Esophagus muscularis mucosa (tissue), 4 donors: ENCODE results near the gene PLXDC2. TPM values are rescaled to one million over a fixed set of nuclear protein-coding genes. Genes with fewer than 3 reads are reported as not detected.

Source experiments
- DNase-seq: peaks from one replicate; pipeline ENCODE4 v3.0.0-alpha.2; 2017; ENCODE audit errors: extremely low spot score
- H3K27ac ChIP-seq, 4 donors: fragments of 200-600 bp; sonication (generic); replicated peaks in 1 of 4; 1 replicate in 3 of 4; 2 replicates in 1 of 4; pipeline ENCODE4 v1.5.1; 2016 to 2019; ENCODE audit warnings: mild to moderate bottlenecking in 1 of 4
- H3K27me3 ChIP-seq, 4 donors: fragments of 200-600 bp; sonication (generic); one replicate each; pipeline versions ENCODE4 v1.5.1 to v1.6.0; 2016 to 2019
- H3K36me3 ChIP-seq, 4 donors: fragments of 200-600 bp; sonication (generic); one replicate each; pipeline ENCODE4 v1.5.1; 2016 to 2019
- H3K4me1 ChIP-seq, 4 donors: fragments of 200-600 bp; sonication (generic); one replicate each; pipeline ENCODE4 v1.5.1; 2016 to 2019
- H3K4me3 ChIP-seq, 4 donors: fragments of 200-600 bp; sonication (generic); 1 replicate in 2 of 4; 2 replicates in 2 of 4; pipeline ENCODE4 v1.5.1; 2016 to 2019; ENCODE audit warnings: mild to moderate bottlenecking in 4 of 4, moderate library complexity in 1 of 4
- H3K9me3 ChIP-seq, 4 donors: fragments of 200-600 bp; sonication (generic); 1 replicate in 3 of 4; 2 replicates in 1 of 4; pipeline ENCODE4 v1.5.1; 2016 to 2019
- EP300 ChIP-seq: sonication (generic); formaldehyde crosslinking; IDR thresholded peaks from one replicate; pipeline ENCODE4 v1.6.1; 2017; ENCODE audit warnings: antibody characterized with exemption
- POLR2A ChIP-seq: fragments of 450-650 bp; IDR thresholded peaks from one replicate; pipeline ENCODE4 v1.6.1; 2017; ENCODE audit warnings: antibody characterized with exemption, moderate library complexity, mild to moderate bottlenecking, low read depth
- POLR2AphosphoS5 ChIP-seq, 2 donors: sonication (generic); formaldehyde crosslinking; IDR thresholded peaks; one replicate each; pipeline ENCODE4 v1.6.1; 2017; ENCODE audit warnings: antibody characterized with exemption in 2 of 2
- WGBS: methylation state at CpG from one replicate; pipeline ENCODE4 v1.1.5; 2018; 5-methylcytosine and 5-hydroxymethylcytosine counted together
- intact Hi-C: fragments of 100-400 bp; cut with DNase I; formaldehyde crosslinking; loops from one replicate; pipeline ENCODE4 v1.15.1; 2023
- total RNA-seq, 4 donors: library from RNA; depleted of rRNA; stranded (reverse); fragments of >200 nt; gene quantifications; one replicate each; pipeline versions ENCODE4 v1.1.0 to v1.2.1, GENCODE V29; 2016
- TF ChIP-seq, protein P1 (sequence below), 3 experiments: fragments of 200-600 bp in 2 of 3; fragments of 450-650 bp in 1 of 3; sonication (generic) in 2 of 3; IDR thresholded peaks; one replicate each; pipeline ENCODE4 v1.5.1; 2017 to 2019; ENCODE audit warnings: antibody characterized with exemption in 3 of 3, mild to moderate bottlenecking in 2 of 3, moderate library complexity in 1 of 3

The PLXDC2 gene
- total RNA-seq, 4 donors from 2014 or later, result 28.7 to 54.2 (median 42.4) TPM

DNA sequence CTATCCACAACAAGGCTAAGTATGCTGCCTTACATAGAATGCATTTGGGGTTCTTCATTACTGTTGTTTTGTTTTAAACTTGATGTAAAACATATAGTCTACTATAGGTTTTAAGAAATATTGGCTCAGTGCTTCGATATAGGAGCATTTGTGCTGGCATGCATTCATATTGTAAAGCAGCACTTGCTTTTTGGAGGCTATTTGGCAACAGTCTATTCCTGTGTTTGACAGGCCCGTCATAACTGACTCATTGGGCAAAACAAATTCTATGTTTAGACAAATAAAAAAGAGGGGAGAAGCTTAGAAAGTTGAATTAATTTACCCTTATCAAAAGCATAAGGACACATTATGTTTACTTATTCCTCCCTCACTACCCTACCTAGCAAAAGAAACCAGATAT is 38.4 kb upstream of the PLXDC2 start:
- Histone ChIP-seq H3K9me3 (no peaks in the 10 kb centered on the region), H3K27me3 (no peaks in the 10 kb centered on the region), H3K4me3 (no peak overlapping the region), H3K27ac (no peak overlapping the region), H3K36me3 (no peaks in the 10 kb centered on the region), H3K4me1 (no peaks in the 10 kb centered on the region)
- intact Hi-C loops, result no loop called here
- 33% methylated on average over 2 of the region's 2 CpGs for WGBS
- TF ChIP-seq POLR2A, result no peak
- TF ChIP-seq, protein P1, sequence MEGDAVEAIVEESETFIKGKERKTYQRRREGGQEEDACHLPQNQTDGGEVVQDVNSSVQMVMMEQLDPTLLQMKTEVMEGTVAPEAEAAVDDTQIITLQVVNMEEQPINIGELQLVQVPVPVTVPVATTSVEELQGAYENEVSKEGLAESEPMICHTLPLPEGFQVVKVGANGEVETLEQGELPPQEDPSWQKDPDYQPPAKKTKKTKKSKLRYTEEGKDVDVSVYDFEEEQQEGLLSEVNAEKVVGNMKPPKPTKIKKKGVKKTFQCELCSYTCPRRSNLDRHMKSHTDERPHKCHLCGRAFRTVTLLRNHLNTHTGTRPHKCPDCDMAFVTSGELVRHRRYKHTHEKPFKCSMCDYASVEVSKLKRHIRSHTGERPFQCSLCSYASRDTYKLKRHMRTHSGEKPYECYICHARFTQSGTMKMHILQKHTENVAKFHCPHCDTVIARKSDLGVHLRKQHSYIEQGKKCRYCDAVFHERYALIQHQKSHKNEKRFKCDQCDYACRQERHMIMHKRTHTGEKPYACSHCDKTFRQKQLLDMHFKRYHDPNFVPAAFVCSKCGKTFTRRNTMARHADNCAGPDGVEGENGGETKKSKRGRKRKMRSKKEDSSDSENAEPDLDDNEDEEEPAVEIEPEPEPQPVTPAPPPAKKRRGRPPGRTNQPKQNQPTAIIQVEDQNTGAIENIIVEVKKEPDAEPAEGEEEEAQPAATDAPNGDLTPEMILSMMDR (IDR thresholded peaks at IDR 0.05), result no peak
- no peak for TF ChIP-seq POLR2AphosphoS5 (IDR thresholded peaks at IDR 0.05)
- no peak for TF ChIP-seq EP300
- DNase-seq, result no peak

DNA sequence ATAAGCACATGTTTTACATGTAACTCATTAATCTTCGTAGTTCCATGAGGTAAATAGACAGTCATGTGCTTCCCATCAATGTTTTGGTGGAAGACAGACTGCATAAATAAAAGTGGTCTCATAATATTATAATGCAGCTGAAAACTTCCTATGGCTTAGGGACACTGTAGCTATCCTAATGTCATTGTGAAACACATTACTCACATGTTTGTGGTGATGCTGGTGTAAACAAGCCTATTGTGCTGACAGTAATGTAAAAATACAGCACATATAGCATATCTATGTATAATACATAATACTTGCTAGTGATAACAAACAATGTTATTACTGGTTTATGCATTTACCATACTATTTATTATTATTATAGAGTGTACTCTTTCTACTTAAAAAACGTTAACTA is 37.2 kb upstream of the PLXDC2 start:
- no peak for DNase-seq
- TF ChIP-seq, protein P1 (IDR thresholded peaks at IDR 0.05), result no peak
- TF ChIP-seq EP300 (no peak), POLR2AphosphoS5 (IDR thresholded peaks at IDR 0.05) (no peak), POLR2A (no peak)
- intact Hi-C loops, result no loop called here
- Histone ChIP-seq H3K36me3 (no peaks in the 10 kb centered on the region), H3K4me3 (no peak overlapping the region), H3K4me1 (no peaks in the 10 kb centered on the region), H3K9me3 (no peaks in the 10 kb centered on the region), H3K27me3 (no peaks in the 10 kb centered on the region), H3K27ac (no peak overlapping the region)
- 55% methylated on average over 2 of the region's 2 CpGs for WGBS

DNA sequence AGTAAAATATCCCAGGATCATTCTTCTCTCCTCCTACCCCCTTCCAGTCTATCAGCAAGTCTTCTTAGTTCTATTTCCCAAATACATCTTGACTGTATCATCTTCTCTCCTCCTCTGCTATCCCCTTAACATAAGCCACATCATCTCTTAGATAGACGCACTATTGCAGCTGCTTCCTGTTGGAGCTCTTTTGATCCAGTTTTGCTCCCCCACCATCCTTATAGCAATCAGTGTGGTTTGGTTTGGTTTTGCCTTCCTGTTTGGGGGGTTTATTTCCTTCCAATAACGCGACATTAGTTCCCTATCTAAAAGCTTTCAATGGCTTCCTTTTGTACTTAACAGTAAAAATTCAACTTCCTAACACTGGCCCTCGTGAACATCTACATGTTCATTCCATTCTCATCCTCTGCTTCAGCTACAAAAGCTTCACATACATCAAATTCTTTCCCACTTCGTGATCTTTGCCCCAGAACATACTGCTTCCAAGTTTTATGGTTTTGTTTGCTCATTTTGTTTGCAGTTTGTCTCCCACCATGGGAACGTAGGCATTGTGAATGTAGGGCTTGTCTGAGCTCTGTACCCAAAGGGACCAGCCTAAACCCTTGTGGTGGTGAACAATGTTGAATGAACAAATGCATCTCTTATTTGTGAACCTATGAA is 33.7 kb upstream of the PLXDC2 start:
- no peak overlapping the region for H3K27ac ChIP-seq
- no peak for DNase-seq
- TF ChIP-seq POLR2AphosphoS5 (IDR thresholded peaks at IDR 0.05), result no peak
- 75% methylated on average over 6 of the region's 6 CpGs for WGBS
- no peaks in the 10 kb centered on the region for H3K4me1 ChIP-seq
- no peaks in the 10 kb centered on the region for H3K27me3 ChIP-seq
- intact Hi-C loops, result loop anchor here (10.0 kb wide), 1 partner anchor 298 kb away; no protein-coding TSS in a partner anchor
- H3K9me3 ChIP-seq, result no peaks in the 10 kb centered on the region
- no peak overlapping the region for H3K4me3 ChIP-seq
- no peaks in the 10 kb centered on the region for H3K36me3 ChIP-seq

DNA sequence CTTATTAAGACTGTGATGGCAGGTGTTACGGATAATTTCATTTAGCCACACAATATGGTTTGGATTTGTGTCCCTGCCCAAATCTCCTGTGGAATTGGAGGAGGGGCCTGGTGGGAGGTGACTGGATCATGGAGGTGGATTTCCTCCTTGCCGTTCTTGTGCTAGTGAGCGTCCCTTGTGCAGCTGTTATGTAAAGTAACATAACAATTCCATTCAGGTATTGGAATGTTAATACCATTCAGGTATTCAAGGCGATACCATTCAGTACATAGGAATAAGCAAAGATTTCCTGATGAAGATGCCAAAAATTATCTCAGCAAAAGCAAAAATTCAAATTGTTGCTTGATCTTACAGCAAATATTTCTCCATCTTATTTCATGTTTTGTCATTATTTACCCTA is 32.5 kb upstream of the PLXDC2 start:
- TF ChIP-seq POLR2A, result no peak
- TF ChIP-seq, protein P1 (IDR thresholded peaks at IDR 0.05), result no peak
- TF ChIP-seq POLR2AphosphoS5 (IDR thresholded peaks at IDR 0.05), result no peak
- no peak for TF ChIP-seq EP300
- H3K27me3 ChIP-seq, result no peaks in the 10 kb centered on the region
- no peak overlapping the region for H3K4me3 ChIP-seq
- no peaks in the 10 kb centered on the region for H3K9me3 ChIP-seq
- intact Hi-C loops, result loop anchor here (10.0 kb wide), 1 partner anchor 299 kb away; no protein-coding TSS in a partner anchor
- 87% methylated on average over 4 of the region's 4 CpGs for WGBS
- no peaks in the 10 kb centered on the region for H3K4me1 ChIP-seq
- no peak overlapping the region for H3K27ac ChIP-seq
- H3K36me3 ChIP-seq, result no peaks in the 10 kb centered on the region
- DNase-seq, result no peak

DNA sequence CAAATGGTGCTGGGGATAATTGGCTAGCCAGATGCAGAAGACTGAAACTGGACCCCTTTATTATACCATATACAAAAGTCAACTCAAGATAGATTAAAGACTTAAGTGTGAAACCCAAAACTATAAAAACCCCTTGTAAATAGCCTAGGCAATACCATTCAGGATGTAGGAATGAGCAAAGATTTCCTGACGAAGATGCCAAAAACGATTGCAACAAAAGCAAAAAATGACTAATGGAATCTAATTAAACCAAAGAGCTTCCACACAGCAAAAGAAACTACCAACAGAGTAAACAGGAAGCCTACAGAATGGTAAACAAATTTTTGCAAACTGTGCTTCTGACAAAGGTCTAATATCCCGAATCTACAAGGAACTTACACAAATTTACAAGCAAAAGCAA is 30.9 kb upstream of the PLXDC2 start:
- TF ChIP-seq EP300 (no peak), POLR2A (no peak), POLR2AphosphoS5 (IDR thresholded peaks at IDR 0.05) (no peak)
- TF ChIP-seq, protein P1 (IDR thresholded peaks at IDR 0.05), result no peak
- Histone ChIP-seq H3K4me1 (no peaks in the 10 kb centered on the region), H3K27ac (no peak overlapping the region), H3K9me3 (no peaks in the 10 kb centered on the region), H3K36me3 (no peaks in the 10 kb centered on the region), H3K27me3 (no peaks in the 10 kb centered on the region), H3K4me3 (no peak overlapping the region)
- DNase-seq, result no peak
- 71% methylated on average over 3 of the region's 3 CpGs for WGBS
- intact Hi-C loops, result loop anchor here (10.0 kb wide), 1 partner anchor 301 kb away; no protein-coding TSS in a partner anchor
